Bronchial epithelial cell (primary cell): ENCODE data around the gene POLR3H. TPM values are rescaled to one million over a fixed set of nuclear protein-coding genes. Genes with fewer than 3 reads are reported as not detected.

Source experiments
- DNase-seq: peaks from one replicate; pipeline ENCODE4 v3.0.0-alpha.2; 2010; ENCODE audit warnings: low read depth
- FAIRE-seq: peaks from 2 replicates; lab custom pipeline; 2011; peaks lifted over from hg19 to GRCh38; lab: Jason Lieb, UNC
- H3K27me3 ChIP-seq: 2 replicates; pipeline ENCODE4 v1.5.1; 2011; ENCODE audit warnings: low read length; ENCODE audit not compliant: control insufficient read depth, insufficient read depth
- H3K36me3 ChIP-seq: 2 replicates; pipeline ENCODE4 v1.5.1; 2011; ENCODE audit warnings: low read length; ENCODE audit not compliant: control insufficient read depth, insufficient read depth
- H3K4me3 ChIP-seq: 2 replicates; pipeline ENCODE4 v1.5.1; 2011; ENCODE audit warnings: mild to moderate bottlenecking, low read depth, low read length, control low read depth
- total RNA-seq: library from RNA; depleted of rRNA; stranded (reverse); fragments of >200 nt; gene quantifications from 2 replicates; pipeline ENCODE4 v1.2.1, GENCODE V29; 2014
- TF ChIP-seq, protein P1 (sequence below): IDR thresholded peaks from 2 replicates; pipeline ENCODE4 v1.5.1; 2011; ENCODE audit warnings: mild to moderate bottlenecking, moderate library complexity, low read length, control low read depth, inconsistent platforms; ENCODE audit not compliant: insufficient read depth, severe bottlenecking

The POLR3H gene
- total RNA-seq, 1 donor from 2014 or later, result 28.2 TPM

DNA sequence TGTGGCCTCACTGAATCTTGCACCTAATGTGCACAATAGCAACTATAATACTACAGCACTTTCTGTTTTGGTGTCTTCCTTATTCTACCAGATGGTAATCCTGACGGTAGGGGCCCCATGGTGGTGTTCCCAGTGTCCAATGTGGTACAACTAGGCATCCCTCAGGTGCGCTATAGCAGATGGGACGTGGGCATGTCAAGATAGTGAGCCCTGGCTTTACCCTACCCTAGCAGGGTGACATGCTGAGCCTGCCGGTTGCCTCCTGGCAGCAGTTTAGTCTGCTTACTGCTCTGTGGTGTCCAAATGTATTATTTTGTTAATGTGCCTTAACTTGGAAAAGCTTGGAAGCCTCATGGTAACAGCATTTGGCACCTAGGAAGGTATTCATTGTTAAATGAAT is 56.2 kb downstream of the POLR3H start:
- TF ChIP-seq, protein P1, sequence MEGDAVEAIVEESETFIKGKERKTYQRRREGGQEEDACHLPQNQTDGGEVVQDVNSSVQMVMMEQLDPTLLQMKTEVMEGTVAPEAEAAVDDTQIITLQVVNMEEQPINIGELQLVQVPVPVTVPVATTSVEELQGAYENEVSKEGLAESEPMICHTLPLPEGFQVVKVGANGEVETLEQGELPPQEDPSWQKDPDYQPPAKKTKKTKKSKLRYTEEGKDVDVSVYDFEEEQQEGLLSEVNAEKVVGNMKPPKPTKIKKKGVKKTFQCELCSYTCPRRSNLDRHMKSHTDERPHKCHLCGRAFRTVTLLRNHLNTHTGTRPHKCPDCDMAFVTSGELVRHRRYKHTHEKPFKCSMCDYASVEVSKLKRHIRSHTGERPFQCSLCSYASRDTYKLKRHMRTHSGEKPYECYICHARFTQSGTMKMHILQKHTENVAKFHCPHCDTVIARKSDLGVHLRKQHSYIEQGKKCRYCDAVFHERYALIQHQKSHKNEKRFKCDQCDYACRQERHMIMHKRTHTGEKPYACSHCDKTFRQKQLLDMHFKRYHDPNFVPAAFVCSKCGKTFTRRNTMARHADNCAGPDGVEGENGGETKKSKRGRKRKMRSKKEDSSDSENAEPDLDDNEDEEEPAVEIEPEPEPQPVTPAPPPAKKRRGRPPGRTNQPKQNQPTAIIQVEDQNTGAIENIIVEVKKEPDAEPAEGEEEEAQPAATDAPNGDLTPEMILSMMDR, result no peak
- no peak overlapping the region for H3K4me3 ChIP-seq
- FAIRE-seq (no peak), DNase-seq (no peak)
- no peaks in the 10 kb centered on the region for H3K36me3 ChIP-seq
- no peaks in the 10 kb centered on the region for H3K27me3 ChIP-seq

DNA sequence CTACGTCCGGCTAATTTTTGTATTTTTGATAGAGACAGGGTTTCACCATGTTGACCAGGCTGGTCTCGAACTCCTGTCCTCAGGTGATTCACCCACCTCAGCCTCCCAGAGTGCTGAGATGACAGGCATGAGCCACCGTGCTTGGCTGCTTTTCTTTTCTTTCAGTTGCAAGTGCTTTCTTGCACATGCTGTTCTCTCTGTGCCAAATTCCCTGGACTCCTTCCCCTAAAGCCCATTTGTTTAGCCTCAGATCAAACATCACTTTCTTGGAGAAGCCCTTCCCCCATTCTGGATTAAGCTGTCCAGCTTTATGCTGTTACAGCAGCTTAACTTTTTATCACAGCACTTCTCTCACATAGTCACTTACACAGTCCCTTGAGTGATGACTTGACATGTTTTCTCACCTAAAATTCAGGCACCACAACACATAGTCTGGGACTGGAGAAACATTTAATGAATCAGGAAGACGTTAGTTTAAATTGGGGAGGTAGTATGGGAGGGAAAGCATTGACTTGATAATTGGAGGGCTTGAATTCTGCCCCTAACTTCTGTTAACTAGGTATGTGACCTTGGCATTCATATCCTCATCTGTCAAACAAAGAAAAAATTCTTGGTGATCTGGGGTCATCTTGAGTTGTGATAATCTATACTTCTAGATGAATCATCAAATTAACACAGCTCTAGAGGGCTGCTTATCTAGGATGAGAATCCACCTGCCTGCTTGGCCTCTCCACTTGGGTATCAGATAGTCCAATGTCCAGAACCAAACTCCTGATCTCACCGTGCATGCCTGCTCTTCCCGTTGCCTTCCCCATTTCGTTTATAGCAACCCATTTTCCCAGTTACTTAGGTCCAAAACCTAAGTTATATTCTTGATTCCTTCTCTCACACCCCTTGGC is 57.0 kb downstream of the POLR3H start:
- Histone ChIP-seq H3K4me3 (no peak overlapping the region), H3K36me3 (no peaks in the 10 kb centered on the region), H3K27me3 (no peaks in the 10 kb centered on the region)
- TF ChIP-seq, protein P1, result no peak
- FAIRE-seq (no peak), DNase-seq (no peak)

DNA sequence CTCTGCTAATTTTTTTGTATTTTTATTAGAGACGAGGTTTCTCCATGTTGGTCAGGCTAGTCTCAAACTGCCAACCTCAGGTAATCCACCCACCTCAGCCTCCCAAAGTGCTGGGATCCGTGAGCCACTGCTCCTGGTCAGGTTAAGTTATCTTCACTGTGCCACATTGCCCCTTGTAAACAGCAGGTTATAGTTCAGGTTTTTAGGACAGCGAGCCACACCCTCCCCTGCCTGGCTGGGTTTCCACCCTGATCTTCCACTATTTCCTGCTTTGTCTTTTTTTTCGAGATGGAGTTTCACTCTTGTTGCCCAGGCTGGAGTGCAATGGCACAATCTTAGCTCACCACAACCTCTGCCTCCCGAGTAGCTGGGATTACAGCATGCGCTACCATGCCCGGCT is 59.2 kb downstream of the POLR3H start:
- no peak for DNase-seq
- TF ChIP-seq, protein P1, result no peak
- no peak for FAIRE-seq

DNA sequence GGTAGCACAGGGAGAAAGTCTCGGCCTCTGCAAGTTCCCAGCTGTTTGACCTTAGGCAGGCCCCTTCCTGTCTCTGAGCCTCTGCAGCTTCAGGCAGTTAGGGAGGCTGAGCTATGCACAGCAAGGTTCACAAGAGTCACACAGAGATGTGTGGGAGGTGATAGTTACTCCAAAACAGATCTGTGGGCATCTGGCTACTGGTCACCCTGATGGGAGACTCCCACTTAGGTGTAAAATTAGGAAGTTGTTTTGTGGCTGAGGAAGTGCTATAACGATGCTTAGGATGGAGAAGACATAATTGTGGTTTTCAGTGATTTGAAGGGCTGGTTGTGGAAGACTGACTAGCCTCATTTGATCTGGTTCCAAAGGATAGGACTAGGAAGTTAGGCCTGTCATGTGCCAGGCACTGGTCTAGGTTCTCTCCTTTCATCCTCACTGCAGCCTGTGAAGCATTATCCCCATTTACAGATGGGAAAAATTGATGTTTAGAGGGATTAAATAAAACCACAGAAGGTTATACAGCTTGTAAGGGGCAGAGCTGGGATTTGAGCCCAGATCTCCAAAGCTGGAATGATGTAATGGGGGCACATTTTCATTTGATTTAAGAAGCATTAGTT is 61.8 kb downstream of the POLR3H start:
- Histone ChIP-seq H3K27me3 (no peaks in the 10 kb centered on the region), H3K4me3 (no peak overlapping the region), H3K36me3 (peaks cover under 1% of the 10 kb centered on the region)
- no peak for DNase-seq
- peak; percentile 52 for FAIRE-seq
- TF ChIP-seq, protein P1, result no peak

More for the DNA sequence above, 59.2 kb downstream of the POLR3H start:
- Histone ChIP-seq H3K36me3 (no peaks in the 10 kb centered on the region), H3K27me3 (no peaks in the 10 kb centered on the region), H3K4me3 (no peak overlapping the region)

DNA sequence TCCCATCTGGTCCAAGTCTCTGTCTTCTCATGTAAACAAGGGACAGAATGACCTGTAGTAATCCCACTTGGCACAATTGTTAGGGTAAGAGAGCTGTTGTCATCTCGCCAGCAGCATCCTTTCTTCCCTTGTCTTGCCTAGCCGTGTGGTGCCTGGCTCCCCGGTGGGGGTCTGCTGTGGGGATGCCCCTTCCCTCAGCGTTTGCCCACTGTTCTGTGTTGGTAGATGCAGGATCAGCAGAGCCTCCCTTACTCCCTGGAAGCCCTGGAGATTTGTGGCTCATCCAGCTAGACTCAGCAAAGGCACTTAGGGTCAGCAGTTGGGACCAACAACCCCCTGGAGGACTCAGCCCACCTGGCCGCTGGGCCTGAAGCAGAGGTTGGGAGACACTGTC is 62.3 kb downstream of the POLR3H start:
- no peaks in the 10 kb centered on the region for H3K27me3 ChIP-seq
- peaks cover 1% of the 10 kb centered on the region for H3K36me3 ChIP-seq
- FAIRE-seq (no peak), DNase-seq (no peak)
- TF ChIP-seq, protein P1, result no peak
- H3K4me3 ChIP-seq, result no peak overlapping the region
